ENCODE results near the gene PAIP2.

DNA sequence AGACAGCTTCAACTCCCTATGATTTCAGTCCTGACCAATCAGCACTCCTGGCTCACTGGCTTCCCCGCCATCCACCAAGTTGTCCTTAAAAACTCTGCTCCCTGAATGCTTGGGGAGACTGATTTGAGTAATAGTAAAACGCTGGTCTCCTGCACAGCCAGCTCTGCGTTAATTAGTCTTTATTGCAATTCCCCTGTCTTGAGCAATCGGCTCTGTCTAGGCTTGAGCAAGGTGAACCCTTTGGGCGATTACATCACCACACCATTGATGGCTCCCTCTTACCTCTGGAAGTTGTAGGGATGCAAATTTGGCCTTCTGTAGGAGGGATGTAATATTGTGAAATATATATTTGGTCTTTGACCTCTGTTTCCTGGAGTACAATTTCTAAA lies 44.4 kb downstream of the PAIP2 start:
- TF ChIP-seq, protein P1, sequence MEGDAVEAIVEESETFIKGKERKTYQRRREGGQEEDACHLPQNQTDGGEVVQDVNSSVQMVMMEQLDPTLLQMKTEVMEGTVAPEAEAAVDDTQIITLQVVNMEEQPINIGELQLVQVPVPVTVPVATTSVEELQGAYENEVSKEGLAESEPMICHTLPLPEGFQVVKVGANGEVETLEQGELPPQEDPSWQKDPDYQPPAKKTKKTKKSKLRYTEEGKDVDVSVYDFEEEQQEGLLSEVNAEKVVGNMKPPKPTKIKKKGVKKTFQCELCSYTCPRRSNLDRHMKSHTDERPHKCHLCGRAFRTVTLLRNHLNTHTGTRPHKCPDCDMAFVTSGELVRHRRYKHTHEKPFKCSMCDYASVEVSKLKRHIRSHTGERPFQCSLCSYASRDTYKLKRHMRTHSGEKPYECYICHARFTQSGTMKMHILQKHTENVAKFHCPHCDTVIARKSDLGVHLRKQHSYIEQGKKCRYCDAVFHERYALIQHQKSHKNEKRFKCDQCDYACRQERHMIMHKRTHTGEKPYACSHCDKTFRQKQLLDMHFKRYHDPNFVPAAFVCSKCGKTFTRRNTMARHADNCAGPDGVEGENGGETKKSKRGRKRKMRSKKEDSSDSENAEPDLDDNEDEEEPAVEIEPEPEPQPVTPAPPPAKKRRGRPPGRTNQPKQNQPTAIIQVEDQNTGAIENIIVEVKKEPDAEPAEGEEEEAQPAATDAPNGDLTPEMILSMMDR (conservative IDR thresholded peaks at IDR 0.05; ENCODE audit: low read length) = no peak
- TF ChIP-seq EZH2phosphoT487 (IDR thresholded peaks at IDR 0.05; ENCODE audit: borderline replicate concordance) = no peak

Measured in Loucy (cell line).